Bronchial epithelial cell (primary cell): ENCODE results near the gene DHX40. TPM values are rescaled to one million over a fixed set of nuclear protein-coding genes. Genes with fewer than 3 reads are reported as not detected.

Experiments used
- DNase-seq: peaks from one replicate; pipeline ENCODE4 v3.0.0-alpha.2; 2010; ENCODE audit warnings: low read depth
- FAIRE-seq: peaks from 2 replicates; lab custom pipeline; 2011; peaks lifted over from hg19 to GRCh38; lab: Jason Lieb, UNC
- H3K27me3 ChIP-seq: 2 replicates; pipeline ENCODE4 v1.5.1; 2011; ENCODE audit warnings: low read length; ENCODE audit not compliant: control insufficient read depth, insufficient read depth
- H3K36me3 ChIP-seq: 2 replicates; pipeline ENCODE4 v1.5.1; 2011; ENCODE audit warnings: low read length; ENCODE audit not compliant: control insufficient read depth, insufficient read depth
- H3K4me3 ChIP-seq: 2 replicates; pipeline ENCODE4 v1.5.1; 2011; ENCODE audit warnings: mild to moderate bottlenecking, low read depth, low read length, control low read depth
- total RNA-seq: library from RNA; depleted of rRNA; stranded (reverse); fragments of >200 nt; gene quantifications from 2 replicates; pipeline ENCODE4 v1.2.1, GENCODE V29; 2014
- TF ChIP-seq, protein P1 (sequence below): IDR thresholded peaks from 2 replicates; pipeline ENCODE4 v1.5.1; 2011; ENCODE audit warnings: mild to moderate bottlenecking, moderate library complexity, low read length, control low read depth, inconsistent platforms; ENCODE audit not compliant: insufficient read depth, severe bottlenecking

The DHX40 gene
- total RNA-seq, 1 donor from 2014 or later, result 37.6 TPM

GRCh38 chr17:59637611-59638310 is 72.4 kb downstream of the DHX40 start:
- H3K4me3 ChIP-seq, result no peak overlapping the region
- TF ChIP-seq, protein P1, sequence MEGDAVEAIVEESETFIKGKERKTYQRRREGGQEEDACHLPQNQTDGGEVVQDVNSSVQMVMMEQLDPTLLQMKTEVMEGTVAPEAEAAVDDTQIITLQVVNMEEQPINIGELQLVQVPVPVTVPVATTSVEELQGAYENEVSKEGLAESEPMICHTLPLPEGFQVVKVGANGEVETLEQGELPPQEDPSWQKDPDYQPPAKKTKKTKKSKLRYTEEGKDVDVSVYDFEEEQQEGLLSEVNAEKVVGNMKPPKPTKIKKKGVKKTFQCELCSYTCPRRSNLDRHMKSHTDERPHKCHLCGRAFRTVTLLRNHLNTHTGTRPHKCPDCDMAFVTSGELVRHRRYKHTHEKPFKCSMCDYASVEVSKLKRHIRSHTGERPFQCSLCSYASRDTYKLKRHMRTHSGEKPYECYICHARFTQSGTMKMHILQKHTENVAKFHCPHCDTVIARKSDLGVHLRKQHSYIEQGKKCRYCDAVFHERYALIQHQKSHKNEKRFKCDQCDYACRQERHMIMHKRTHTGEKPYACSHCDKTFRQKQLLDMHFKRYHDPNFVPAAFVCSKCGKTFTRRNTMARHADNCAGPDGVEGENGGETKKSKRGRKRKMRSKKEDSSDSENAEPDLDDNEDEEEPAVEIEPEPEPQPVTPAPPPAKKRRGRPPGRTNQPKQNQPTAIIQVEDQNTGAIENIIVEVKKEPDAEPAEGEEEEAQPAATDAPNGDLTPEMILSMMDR, result no peak
- no peaks in the 10 kb centered on the region for H3K27me3 ChIP-seq
- DNase-seq (no peak), FAIRE-seq (no peak)
- no peaks in the 10 kb centered on the region for H3K36me3 ChIP-seq

- FAIRE-seq, result no peak
These were observed 73.1 kb downstream of the DHX40 start for GRCh38 chr17:59638553-59638952.

DNA sequence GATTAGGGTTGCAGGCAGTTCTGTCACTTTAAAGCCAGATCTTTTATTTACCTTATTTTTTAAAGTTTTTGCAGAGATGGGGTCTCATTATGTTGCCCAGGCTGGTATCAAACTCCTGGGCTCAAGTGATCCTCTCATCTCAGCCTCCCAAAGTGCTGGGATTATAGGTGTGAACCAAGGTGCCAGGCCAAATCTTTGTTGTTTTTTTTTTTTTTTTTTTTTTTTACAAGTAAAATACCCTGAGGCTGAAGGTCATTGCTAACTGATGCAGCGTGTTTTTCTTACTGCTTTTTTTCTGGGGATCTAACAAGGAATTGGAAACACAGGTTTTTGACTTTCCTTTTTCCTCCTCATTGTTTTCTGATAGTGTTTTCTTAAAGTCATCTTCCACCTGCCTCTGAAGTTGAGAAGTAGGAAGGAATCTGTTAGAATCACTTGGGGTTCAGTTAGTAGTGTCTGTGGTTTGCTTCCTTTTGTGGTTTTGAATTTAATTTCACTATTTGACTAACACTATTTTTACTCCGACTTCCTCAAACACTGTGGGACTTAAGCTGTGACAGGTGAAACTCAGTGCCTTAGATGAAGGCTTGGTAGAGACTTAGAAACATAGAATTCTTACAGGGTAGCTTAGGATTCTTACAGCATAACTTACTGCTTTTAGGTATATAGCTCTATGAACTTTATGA is 76.5 kb downstream of the DHX40 start:
- FAIRE-seq (no peak), DNase-seq (no peak)
- Histone ChIP-seq H3K27me3 (no peaks in the 10 kb centered on the region), H3K36me3 (peaks cover 5% of the 10 kb centered on the region), H3K4me3 (no peak overlapping the region)
- TF ChIP-seq, protein P1, result no peak

More at GRCh38 chr17:59638553-59638952, 73.1 kb downstream of the DHX40 start:
- Histone ChIP-seq H3K4me3 (no peak overlapping the region), H3K27me3 (no peaks in the 10 kb centered on the region), H3K36me3 (no peaks in the 10 kb centered on the region)
- TF ChIP-seq, protein P1, result no peak
- no peak for DNase-seq

- DNase-seq, result no peak
- H3K27me3 ChIP-seq, result no peaks in the 10 kb centered on the region
- TF ChIP-seq, protein P1, result no peak
- no peak for FAIRE-seq
- no peak overlapping the region for H3K4me3 ChIP-seq
- peaks cover 8% of the 10 kb centered on the region for H3K36me3 ChIP-seq
These were observed 77.2 kb downstream of the DHX40 start for GRCh38 chr17:59642565-59642964.

DNA sequence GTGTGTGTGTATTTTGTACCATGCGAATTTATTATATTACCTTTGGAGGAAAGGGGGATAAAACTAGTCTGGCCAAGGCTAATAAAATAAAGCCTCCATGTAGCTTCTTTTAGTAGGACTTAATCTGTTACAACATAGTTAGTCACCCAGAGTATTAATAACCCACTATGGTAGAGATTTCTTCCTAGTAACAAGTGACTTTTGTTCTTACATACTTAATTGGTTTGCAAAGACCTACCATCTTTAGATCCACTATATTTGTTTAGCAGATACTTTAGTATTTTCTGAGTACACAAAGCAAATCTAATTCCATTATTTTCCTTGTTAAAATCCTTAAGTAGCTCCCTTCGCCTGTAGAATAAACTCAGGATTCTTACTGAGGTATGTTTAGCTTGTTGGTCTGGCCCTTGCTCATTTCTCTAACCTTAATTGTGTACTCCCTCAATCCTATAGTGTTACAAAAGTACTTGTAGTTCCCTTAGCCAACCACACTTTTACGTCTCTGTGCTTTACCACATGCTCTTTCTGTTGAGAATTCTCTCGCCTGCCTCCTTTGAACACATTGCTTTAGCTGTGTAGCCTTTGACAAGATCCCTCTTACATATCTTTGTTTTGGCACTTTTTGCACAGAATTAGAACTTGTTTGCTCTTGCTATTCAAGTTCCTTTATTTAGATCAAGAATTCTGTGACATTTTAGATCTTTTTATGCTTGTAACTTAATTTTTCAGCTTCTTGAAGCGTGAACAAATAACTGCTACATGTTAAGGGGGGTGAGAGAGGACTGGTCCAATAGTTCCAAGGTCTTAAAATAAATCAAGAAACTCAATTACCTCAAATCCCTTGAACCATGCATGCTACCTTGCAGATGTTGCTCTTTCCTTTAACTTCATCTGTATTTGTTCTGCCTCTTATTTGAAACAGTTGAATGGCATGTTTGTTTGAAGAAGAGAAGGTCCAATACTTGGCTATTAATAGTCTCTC is 78.0 kb downstream of the DHX40 start:
- Histone ChIP-seq H3K4me3 (no peak overlapping the region), H3K36me3 (peaks cover 10% of the 10 kb centered on the region), H3K27me3 (no peaks in the 10 kb centered on the region)
- FAIRE-seq (no peak), DNase-seq (peak; percentile 73)
- TF ChIP-seq, protein P1, result no peak
